Measurements from ENCODE around the gene PLEK.

DNA sequence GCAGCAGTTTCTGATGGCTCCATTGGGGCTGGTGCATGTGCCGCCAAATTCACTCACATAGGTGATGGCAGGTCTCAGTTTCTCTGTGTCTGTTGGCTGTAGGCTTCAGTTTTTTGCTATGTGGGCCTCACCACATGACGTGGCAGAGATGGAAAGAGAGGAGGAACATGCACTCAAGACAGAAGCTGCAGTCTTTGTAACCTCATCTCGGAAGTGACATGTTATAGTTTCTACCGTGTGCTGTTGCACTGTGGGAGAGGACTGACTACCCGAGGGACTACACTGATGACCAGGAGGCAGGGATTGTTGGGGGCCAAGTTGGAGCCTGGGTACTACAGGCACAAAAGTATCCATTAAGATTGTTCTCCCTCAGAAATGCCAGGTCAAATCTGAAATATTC, 36.2 kb upstream of the PLEK start:
- TF ChIP-seq CTCF (IDR thresholded peaks at IDR 0.05 in 8 of 11, conservative IDR thresholded peaks at IDR 0.05 in 3 of 11) (no peak), POLR2A (IDR thresholded peaks at IDR 0.05) (no peak)

All from spleen (tissue), 7 donors.